Cardiac fibroblast (primary cell): ENCODE results near the gene PLA2G4E.

Experiments
- DNase-seq, 2 donors: peaks; one replicate each; pipeline versions ENCODE4 v3.0.0 to v3.0.0-alpha.2; 2010; ENCODE audit warnings: low read depth in 2 of 2
- H3K4me3 ChIP-seq, 2 donors: replicated peaks in 1 of 2; 1 replicate in 1 of 2; 2 replicates in 1 of 2; pipeline ENCODE4 v1.5.1; 2011; ENCODE audit warnings: low read depth in 2 of 2, low read length in 2 of 2, mild to moderate bottlenecking in 2 of 2, moderate library complexity in 1 of 2
- CTCF ChIP-seq: IDR thresholded peaks from one replicate; pipeline ENCODE4 v1.5.1; 2011; ENCODE audit warnings: low read depth, mild to moderate bottlenecking, low read length, inconsistent platforms

The PLA2G4E gene

GRCh38 chr15:41932511-41933289, 88.1 kb downstream of the PLA2G4E start:
- TF ChIP-seq CTCF = no peak
- no peak overlapping the region for H3K4me3 ChIP-seq
- no peak for DNase-seq

GRCh38 chr15:41932101-41932500, 88.7 kb downstream of the PLA2G4E start:
- H3K4me3 ChIP-seq = no peak overlapping the region
- no peak for DNase-seq
- TF ChIP-seq CTCF = no peak
